HG02840 (cell line): ENCODE measurements around the gene HSPG2.

Source experiments
- ATAC-seq: cut with Tn5 transposase; IDR thresholded peaks from one replicate; pipeline ENCODE4 v1.9.1; 2021; ENCODE audit warnings: mild to moderate bottlenecking, moderate library complexity, moderate number of reproducible peaks; ENCODE audit not compliant: unreplicated experiment, low FRiP score

HSPG2 gene

DNA sequence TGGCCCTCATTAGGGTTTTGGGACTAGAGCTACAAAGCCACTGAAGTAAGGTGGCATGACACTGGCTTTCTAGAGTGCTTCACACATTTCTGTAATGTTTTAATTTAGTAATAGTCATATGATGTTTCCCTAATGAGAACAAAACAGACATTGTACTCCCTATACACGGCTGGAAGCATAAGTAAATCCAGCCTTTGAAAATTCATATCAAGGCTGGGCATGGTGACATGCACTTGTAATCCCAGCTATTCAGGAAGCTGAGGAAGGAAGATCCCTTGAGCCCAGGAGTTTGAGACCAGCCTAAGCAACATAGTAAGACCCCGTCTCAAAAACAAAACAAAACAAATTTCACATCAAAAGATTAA is 161.6 kb downstream of the HSPG2 start:
- no peak for ATAC-seq

DNA sequence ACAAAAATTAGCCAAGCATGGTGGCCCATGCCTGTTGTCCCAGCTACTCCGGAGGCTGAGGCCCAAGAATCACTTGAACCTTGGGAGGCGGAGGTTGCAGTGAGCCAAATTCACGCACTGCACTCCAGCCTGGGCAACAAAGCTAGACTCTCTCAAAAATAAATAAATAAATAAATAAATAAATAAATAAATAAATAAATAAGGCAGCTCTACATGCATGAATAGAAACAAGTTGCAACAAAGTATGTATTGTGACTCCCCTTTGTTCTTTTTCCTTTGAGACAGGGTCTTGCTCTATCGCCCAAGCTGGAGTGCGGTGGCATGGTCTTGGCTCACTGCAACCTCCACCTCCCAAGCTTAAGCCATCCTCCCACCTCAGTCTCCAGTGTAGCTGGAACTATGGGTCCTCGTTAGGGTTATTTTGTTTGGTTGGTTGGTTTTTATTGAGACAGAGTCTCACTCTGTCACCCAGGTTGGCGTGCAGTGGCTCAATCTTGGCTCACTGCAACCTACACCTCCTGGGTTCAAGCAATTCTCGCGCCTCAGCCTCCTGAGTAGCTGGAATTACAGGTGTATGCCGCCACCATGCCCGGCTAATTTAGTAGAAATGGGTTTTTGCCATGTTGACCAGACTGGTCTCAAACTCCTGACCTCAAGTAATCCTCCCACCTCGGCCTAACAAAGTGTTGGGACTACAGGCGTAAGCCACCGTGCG is 162.1 kb downstream of the HSPG2 start:
- ATAC-seq = no peak

DNA sequence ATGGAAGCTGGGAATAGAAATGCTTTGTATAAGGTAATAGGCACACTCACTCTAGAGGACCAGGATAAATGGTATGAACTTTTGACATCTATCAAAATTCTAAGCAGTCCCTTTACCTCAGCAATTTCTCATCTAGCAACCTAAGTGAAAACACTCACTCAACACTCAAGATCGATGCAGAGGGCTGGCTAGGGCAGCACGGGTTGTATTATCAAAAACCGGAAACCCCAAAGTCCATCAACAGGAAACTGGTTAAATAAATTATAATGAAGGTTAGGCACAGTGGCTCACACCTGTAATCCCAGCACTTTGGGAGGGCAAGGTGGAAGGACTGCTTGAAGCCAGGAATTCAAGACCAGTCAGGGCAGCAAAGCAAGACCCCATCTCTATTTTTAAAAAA is 163.5 kb downstream of the HSPG2 start:
- no peak for ATAC-seq
